Heart left ventricle (tissue), 13 donors: ENCODE data around the gene ATP1B2.

Experiments used
- POLR2A ChIP-seq, 2 donors: fragments of 450-650 bp; IDR thresholded peaks; one replicate each; pipeline ENCODE4 v1.6.1; 2017; ENCODE audit warnings: antibody characterized with exemption in 2 of 2, mild to moderate bottlenecking in 2 of 2, moderate library complexity in 2 of 2
- TF ChIP-seq, protein P1 (sequence below), 12 donors: fragments of 200-600 bp; sonication (generic) in 4 of 12; IDR thresholded peaks; one replicate each; pipeline versions ENCODE4 v1.5.0 to v1.8.0; 2018 to 2022; ENCODE audit warnings: antibody characterized with exemption in 12 of 12, mild to moderate bottlenecking in 5 of 12
- donor health status: ischemic (EF 13 %, LVEDD 7.1; RV severe dilation, severe dysfunction).
- donor health status: DM: no; HTN: yes; CAD: no.
- donor health status: DM: no; HTN: no; CAD: no.
- donor health status: ischemic (EF 25% LVEDD 6.9; RV normal size, moderate dysfunction).
- donor health status: ischemic (EF 25% LVEDD 5.7; RV mildly dilated, moderate dysfunction).
- donor health status: ischemic (EF 35%, LVEDD 5.7; RV mildly dilated, moderate dysfunction).
- donor health status: nonischemic (EF 11% LVEDD 7.7; RV severe dilation, severe dysfunction).
- donor health status: DM: yes; HTN: yes; CAD: no.
- donor health status: PGD.
- donor health status: ischemic (EF 29% LVEDD 5.4; RV normal size, mild dysfunction).
- donor health status: nonischemic (EF 23%, LVEDD 6.1; RV moderate dilation, normal function).

DNA sequence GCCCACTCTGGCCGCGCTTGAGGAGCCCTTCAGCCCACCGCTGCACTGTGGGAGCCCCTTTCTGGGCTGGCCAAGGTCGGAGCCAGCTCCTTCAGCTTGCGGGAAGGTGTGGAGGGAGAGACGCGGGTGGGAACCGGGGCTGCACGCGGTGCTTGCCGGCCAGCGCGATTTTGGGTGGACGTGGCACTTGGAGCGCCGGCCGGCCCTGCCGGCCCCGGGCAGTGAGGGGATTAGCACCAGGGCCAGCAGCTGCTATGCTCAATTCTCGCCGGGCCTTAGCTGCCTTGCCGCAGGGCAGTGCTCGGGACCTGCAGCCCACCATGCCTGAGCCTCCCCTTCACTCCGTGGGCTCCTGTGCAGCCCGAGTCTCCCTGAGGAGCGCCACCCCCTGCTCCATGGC lies 9.9 kb upstream of the ATP1B2 start:
- TF ChIP-seq POLR2A (IDR thresholded peaks at IDR 0.05) = no peak
- TF ChIP-seq, protein P1, sequence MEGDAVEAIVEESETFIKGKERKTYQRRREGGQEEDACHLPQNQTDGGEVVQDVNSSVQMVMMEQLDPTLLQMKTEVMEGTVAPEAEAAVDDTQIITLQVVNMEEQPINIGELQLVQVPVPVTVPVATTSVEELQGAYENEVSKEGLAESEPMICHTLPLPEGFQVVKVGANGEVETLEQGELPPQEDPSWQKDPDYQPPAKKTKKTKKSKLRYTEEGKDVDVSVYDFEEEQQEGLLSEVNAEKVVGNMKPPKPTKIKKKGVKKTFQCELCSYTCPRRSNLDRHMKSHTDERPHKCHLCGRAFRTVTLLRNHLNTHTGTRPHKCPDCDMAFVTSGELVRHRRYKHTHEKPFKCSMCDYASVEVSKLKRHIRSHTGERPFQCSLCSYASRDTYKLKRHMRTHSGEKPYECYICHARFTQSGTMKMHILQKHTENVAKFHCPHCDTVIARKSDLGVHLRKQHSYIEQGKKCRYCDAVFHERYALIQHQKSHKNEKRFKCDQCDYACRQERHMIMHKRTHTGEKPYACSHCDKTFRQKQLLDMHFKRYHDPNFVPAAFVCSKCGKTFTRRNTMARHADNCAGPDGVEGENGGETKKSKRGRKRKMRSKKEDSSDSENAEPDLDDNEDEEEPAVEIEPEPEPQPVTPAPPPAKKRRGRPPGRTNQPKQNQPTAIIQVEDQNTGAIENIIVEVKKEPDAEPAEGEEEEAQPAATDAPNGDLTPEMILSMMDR (IDR thresholded peaks at IDR 0.05) = no peak
